Measurements from ENCODE around the gene TENM4.

GRCh38 chr11:78898266-78898775 is 542.5 kb downstream of the TENM4 start:
- TF ChIP-seq ARNTL (CRISPR knock-in tag; IDR thresholded peaks at IDR 0.05; ENCODE audit: borderline replicate concordance, low read depth) (no peak), ESRRG (CRISPR knock-in tag; IDR thresholded peaks at IDR 0.05) (no peak), SNAI2 (CRISPR knock-in tag; IDR thresholded peaks at IDR 0.05) (no peak), CREB5 (CRISPR knock-in tag; IDR thresholded peaks at IDR 0.05; ENCODE audit: low read depth) (no peak), RARB (CRISPR knock-in tag; IDR thresholded peaks at IDR 0.05) (no peak), ZFP30 (CRISPR knock-in tag; IDR thresholded peaks at IDR 0.05) (no peak), ZFP3 (CRISPR knock-in tag; IDR thresholded peaks at IDR 0.05) (no peak), GLIS3 (CRISPR knock-in tag; IDR thresholded peaks at IDR 0.05) (no peak), BACH2 (CRISPR knock-in tag; IDR thresholded peaks at IDR 0.05; ENCODE audit: borderline replicate concordance) (no peak), ZNF70 (CRISPR knock-in tag; IDR thresholded peaks at IDR 0.05) (no peak), ZNF8 (CRISPR knock-in tag; IDR thresholded peaks at IDR 0.05) (no peak), PPARA (CRISPR knock-in tag; IDR thresholded peaks at IDR 0.05; ENCODE audit: borderline replicate concordance) (no peak), OSR1 (CRISPR knock-in tag; IDR thresholded peaks at IDR 0.05) (no peak), PATZ1 (CRISPR knock-in tag; IDR thresholded peaks at IDR 0.05; ENCODE audit: borderline replicate concordance) (no peak)
